Cortex of kidney (tissue), 1 donor: ENCODE results near the gene NUP93.

Experiments
- DNase-seq: peaks from one replicate; lab custom pipeline; 2025; lab: John Stamatoyannopoulos, UW

Gene NUP93

DNA sequence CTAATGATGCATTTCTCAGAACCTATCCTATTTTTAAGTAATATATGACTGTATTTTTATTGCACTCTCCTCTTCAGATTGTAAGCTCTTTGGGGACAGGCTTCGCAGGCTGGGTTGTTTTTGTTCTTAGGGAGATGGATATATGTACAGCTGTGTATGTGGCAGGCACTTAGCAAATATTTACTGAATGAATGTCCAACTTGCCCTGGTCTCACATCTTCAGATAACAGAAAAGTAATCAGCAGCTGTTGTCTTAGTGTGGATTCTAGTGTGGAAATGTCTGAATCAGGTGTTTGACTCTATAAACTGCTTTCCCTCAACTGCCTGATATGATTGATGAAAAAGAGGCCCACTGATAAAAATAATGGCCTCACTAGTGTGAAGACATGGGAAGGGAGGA, 88.0 kb downstream of the NUP93 start:
- DNase-seq = no peak

DNA sequence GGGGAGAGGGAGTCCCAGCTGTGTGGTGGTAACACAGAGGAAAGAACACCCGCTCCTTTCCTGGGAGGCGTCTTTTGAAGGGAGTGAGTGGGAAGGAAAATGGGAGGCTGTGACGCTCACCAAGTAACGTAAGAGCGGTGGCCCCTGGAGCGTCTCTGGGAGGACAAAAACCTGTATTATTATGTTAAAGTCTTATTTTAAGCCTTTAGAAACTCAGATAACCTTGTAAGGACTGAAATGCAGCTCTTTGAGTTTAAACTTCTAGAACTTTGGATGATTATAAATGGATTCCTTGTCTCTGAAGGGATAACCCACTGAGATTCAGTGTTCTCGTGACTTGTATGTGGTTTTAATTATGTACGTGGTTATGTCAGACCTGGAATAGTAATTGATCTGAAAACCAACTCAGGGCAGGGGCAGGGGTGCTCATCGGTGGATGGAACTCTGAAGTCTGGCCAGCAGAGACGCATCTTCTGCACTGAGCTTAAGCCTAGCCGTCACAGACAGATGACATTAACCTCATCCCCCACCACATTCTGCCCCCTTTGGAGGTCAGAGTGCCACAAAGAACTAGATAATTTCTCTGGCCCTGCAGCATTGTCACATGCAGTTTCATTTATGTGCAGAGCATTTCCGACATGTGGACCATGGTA, 93.3 kb downstream of the NUP93 start:
- DNase-seq = no peak

DNA sequence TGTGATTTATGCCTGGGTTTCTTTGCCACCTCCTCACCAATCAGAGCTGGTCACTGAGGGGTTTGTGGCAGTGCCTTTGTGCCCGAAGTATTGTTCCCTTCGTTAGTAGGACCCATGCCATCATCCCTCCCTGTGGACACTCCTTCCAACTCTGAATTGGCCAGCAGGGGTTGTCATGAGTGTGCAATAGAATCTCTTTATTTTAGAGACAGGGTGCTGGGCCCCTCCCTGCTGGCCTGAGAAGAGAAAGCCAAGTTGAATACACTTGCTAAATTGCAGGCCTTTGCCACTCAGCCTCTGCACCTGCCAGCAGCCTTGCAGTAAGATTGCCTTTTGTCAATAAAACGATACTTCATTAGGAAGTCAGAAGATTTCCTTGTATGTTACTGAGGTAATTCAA, 94.4 kb downstream of the NUP93 start:
- DNase-seq = no peak

DNA sequence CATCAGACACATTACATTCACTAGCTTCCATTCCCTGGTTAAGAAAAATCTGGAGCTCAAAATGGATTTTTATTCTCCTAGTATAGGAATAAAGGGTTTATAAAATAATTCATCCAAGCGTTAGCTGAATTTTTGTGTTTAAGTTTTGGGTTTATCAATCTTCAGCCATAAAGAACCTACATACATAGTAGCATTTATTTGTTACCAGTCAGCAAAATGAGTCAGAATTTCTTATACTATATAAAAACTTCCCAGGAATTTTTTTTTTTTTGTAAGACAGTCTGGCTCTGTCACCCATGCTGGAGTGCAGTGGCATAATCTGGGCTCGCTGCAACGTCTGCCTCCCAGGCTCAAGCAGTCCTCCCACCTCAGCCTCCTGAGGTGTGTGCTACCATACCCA, 94.9 kb downstream of the NUP93 start:
- no peak for DNase-seq

DNA sequence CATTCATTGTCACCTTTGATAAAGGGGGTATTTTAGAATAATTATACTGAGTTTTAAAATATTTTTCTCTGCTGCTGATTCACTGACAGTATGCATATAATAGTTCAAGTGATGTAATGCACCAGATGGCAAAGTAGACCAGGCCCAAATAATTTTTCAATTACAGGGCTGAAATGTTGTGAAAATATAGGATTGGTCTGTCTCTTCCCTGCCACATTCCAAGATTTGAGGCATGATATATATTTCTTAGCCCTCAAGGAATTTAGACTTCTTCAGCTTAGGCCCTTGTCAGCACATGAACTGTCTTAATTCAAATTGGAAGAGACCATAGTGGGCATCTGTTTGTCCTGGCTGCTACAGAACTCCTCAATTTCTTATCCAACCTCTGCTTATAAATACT, 95.9 kb downstream of the NUP93 start:
- DNase-seq = no peak

DNA sequence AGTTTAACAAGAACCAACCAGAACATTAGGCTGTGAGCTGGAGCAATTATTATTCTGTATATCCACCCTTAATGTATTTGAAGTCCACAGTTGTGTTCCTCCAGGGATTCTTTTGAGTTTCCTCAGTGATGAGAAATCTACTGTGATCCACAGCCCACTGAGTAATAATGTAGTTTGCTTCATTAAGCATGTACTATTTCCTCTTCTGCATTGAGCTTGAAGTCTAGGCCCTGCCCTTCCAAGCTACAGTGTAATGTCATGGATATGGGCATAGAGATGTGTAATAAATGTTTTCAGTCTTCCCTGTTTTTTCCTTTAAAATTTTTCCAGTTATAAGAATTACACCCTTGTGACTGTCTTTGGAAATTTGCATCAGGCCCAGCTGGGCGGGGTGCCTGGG, 98.7 kb downstream of the NUP93 start:
- DNase-seq = no peak

DNA sequence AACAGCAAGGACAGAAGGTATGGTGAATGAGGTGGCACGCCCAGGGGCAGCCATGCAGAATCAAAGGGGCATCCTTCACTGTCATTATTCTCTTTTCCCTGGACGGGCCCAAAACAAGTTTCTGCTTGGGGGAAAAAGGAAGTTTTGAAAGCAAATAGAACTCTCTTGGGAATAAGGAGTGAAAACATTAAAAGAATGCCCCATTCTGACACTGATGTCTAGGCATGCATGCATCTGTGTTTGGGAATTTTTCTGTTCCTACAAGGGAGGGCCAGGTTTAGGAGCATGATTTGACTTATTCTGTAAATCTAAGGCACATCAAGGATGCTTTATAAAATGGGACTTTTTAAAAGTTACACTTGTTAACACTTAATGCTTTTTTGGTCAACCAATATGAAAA, 100.7 kb downstream of the NUP93 start:
- DNase-seq = no peak

DNA sequence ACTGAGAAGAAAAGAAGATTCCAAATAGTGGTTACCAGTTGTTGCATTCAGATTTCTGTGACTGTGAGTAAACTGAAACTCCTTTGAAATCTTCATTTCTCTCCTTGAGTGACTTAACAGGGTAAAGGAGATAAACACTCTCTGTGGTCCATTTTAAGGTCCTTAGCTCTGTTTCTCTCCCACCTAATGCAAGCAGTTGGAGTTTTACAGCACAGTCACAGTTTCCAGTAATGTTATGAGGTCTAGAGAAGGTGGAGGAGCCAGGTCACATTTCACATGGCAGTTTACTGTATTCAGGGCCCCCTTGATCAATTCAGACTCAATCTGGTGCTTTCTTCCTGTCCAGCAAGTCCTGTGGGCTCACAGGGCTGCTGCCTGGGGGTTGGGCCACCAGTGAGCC, 102.8 kb downstream of the NUP93 start:
- no peak for DNase-seq

DNA sequence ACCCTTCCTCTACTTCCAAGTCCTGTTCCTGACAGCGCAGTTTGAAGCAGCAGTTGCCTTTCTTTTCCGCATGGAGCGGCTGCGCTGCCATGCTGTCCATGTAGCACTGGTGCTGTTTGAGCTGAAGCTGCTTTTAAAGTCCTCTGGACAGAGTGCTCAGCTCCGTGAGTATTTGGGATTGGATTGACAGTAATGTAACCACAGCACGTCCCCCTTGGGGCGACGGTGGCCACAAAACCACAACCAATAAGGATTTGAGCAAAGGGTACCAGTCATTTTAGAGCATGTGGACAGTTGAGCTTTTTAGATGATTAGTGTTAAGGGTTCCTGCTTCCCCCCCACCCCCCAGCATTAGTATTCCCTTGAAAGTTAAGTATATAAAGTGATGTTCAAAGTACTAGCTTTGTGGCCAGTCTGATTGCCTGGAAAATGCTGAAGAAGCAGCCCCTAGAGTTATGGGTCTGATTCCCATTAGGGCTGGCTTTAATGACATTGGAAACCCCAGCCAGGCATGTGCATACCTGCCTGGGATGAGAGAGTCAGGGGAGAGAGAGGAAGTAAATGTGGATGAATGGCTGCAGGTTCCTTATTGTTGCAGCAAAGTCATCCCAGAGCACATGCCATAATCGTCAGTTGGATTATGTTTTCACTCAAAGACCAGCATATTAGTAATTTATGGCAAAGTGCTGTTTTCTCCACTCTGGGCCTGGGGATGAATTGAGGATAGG, 103.5 kb downstream of the NUP93 start:
- DNase-seq = no peak

DNA sequence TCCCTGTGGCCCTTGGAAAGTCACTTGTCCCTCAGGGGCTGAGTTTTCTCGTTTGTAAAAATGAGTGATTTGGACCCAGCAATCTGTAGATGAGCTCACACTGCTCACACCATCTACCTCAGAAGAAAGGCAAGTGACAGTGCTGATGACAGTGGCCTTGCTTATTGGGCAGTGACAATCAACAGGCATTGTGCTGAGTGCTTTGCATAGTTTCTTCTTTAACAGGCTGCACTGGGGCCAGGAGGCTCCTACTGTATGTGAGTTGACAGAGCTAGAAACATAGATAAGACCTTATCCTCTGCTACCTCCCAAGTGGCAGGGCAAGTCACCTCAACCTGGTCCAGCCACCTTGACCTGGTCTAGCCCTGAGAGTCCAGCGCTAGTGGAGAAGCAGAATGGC, 105.4 kb downstream of the NUP93 start:
- DNase-seq = no peak

DNA sequence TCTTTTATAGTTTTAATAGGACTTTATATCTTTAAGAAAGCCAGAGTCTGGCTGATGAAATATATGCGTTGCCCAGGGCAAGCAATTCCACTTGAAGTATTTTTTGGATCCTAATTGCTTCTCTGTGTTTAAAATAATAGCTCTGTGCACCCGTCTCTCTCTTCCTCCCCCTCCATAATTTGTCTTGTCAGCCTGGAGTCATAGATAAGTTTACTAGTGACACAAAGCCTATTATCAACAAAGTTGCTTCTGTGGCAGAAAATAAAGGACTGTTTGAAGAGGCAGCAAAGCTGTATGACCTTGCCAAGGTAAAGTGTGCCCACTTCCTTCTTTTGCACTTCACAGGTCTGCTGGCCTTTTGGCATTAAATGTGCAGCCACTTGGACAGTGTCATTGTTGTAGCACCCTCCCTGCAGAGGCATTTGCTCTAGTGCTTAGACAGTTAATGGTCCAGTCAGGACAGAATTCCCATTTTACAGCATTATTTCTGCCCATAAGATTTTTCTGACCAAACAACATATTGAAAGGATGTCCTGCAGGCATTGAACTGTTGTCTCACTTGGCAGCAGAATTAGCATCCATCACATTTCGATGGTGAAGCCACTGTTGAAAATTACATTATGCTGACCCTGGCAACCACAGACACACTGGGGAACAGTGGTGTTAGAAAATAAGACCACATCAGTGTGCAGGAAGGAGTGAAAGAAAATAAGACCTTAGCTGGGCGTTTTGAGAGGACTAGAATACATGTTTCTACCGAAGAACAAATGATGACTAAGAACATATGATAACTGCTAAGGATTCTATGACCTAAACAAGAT, 106.7 kb downstream of the NUP93 start:
- DNase-seq = no peak

DNA sequence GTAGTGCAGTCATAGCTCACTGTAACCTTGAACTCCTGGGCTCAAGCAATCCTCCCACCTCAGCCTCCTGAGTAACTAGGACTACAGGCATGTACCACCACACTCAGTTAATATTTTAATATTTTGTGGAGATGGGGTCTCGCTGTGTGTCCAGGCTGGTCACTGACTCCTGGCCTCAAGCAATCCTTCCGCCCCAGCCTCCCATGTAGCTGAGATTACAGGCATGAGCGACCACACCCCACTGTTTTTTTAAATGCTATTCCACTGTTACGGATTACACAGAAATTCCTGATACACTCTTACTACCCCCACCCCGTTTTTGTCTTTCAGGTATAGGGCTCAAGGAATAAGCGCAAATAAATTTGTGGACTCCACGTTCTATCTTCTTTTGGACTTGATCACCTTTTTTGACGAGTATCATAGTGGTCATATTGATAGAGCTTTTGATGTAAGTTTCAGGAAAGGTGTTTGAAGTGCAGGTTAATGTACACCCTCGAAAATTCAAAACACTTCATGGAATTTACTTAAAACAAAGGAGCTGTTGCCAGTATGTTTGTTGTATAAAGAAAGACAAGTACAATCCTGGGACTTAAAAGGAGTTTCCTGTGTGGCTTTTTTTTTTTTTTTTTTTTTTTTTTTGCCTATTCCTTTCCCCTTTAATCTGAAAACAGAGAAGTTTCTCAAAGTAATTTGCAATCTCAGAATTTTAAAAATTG, 108.9 kb downstream of the NUP93 start:
- DNase-seq = no peak

DNA sequence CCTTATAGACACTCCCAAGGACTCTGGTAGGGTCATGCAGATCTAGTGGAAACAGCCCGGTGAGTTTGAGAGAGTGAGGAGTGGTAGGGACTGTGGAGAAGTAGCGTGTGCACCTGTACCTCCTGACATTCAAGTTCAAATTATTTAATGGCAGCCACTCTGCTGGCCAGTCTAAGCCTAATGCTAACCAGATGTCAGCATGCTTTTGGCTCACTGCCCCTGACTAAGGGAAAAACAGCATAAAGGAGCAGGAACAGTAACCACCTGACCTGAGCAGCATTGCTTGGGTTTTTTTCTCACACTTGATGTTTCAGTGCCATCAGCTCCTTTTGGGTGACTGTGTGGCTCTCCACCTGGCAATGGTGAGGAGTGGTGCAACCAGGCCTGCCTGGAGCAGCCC, 111.3 kb downstream of the NUP93 start:
- no peak for DNase-seq

DNA sequence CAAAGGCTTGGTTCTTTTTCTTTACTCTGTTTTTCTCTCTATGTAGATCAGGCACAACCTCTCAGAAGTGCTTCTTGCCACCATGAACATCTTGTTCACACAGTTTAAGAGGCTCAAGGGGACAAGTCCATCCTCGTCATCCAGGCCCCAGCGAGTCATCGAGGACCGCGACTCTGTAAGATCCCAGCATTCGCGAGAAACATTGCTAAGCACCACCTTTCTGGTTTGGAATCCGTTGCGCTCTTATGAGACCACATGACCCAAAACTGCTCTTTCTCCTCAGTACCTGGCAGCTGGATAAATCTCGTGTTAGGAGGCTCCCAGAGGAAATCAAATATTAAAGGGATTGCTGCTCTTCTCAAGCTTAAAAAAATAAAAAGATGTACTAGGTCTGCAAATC, 111.7 kb downstream of the NUP93 start:
- no peak for DNase-seq

DNA sequence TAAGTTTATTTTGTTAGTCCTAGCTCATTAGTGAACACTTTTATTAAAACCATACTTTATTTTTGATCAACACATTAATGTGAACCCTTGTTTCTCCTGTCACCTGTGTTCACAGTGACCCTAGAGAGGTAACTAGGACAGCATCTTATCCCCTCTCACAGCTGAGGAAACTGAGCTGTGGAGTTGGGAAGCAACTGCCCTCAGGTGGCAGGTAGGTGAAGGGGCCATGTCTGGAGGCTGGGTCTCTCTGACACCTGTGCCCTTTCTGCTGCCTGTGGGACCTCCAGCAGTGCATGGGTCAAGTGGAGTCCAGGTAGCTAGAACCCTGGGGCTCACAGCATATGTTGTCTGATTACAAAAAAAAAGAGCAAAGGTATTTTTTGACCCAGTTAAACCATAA, 112.2 kb downstream of the NUP93 start:
- DNase-seq = no peak

DNA sequence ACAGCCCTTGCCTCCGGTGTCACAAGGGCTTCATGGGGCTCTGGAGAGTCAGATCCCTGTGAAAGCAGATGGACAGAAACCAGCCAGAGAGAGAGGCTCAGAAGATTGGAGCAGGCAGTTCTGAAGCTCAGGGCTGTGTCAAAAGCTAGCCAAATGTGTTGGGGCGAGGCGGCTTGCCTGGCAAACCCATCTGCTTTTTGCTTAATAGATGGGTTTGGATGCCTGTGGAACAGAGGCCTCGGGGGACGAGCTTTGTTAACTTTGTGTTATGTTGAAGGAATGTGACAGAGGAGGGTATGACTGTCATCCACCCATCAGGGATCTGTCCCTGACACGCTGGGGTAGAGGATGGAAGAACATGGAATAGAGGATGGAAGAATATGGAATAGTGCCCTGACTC, 114.1 kb downstream of the NUP93 start:
- DNase-seq = no peak

DNA sequence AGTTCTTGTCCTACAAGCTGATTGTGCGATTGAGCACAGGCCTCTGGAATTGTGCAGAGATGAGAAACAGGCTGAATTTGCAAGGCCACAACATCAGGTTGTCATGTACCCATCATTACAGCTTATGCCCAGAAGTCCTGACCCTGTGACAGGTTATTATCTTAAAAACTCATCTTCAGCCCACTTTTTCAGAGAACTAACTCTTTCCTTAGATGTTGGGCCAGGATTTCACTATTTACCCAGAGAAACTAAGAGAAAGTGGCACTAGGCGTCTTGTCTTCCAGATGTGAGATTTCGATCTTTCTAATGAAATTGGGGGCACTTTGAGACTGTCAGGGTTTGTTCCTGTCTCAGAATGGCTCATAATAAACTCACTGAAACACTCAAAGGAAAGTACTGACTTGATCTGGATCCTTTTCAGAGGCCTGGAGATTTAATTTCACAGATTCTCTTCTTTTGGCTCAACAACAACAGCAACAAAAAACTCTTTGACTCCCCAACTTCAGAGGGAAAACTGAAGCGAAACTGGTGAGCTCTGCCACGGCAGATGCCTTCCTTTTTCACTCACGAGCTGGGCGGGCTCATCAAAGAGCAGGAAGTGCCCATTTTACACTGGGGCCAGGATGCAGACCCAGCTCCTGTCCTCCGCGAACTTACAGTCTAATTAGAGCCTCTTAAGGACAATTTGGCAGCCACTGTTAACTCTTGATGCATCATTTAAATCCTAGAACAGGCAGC, 117.4 kb downstream of the NUP93 start:
- no peak for DNase-seq

DNA sequence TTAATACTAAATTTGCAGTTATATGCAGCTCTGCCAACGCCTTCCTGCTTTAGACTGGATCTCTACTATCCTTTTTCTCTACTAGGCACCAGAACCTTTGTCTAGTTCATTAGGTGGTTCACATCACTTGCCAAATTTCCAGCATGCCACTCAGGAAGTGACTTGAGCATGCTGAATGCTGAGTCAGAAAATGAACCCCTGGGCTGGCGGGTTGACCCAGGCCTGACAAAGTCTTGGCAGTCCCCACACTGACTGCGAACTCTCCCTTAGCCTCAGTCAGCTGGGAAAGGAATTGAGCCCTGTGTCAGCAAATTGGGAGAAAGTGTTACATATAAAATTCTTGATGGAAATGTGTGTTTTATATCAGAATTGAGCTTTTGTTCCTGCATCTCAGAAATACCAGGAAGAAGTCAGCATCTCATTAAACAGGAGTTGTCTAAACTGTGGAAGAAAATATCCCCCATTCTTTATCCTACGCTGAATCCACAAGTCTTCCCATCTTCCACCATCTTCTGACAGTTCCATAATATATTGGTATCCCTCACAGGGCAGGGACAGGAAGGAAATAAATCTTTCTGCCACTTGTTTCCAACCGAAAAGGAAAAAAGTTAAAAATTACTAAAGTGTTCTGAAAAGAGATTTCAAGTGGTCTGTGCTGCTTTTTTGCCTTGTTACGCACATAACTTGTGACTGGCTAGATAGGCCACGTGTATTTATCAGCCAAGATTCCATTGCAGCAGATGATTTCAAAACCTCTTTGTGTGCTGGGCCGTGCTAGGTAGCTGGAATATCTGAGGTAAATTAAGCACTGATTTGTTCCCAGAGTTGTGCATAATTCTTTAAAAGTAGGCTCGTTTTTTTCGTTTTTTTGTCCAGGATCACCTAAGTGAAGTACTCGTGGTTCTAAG, 118.4 kb downstream of the NUP93 start:
- DNase-seq = no peak

DNA sequence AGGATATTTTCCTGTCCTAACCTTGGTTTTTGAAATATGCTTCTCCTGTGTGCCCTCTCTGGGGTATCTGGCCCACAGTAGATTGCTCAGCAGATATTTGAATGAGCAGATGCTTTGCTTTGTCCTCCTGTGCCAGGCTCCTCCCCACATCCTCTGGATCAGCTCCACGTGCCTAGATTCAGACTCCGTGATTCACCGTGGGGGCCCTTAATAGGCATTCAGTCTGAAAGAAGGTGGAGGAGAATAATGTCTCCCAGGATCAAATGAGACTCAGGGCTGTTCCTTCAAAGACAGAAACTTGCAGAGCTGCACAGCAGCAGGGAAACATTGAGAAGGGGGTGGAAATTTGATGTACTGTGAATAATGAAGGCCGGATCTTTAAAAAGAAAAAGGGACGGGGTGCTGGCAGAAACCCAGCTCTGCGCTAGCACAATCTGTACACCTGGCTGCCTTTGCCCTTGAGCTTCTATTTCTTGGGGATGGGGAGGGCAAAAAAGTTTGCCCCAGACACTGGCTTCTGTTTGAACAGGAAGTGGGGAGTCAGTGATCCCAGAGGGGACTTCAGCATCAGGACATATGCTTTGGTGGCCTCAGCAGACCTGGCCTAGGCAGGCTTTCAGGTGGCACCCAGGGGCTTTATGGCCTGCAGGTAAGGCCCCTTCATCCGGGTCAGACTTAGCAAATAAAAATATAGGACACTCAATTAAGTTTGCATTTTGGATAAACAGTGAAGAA, 119.2 kb downstream of the NUP93 start:
- no peak for DNase-seq
